Measurements from ENCODE around the gene RND3.
A peak's percentile ranks its signal among the peaks of the same experiment; 100 is the strongest.

Gene RND3, protein sequence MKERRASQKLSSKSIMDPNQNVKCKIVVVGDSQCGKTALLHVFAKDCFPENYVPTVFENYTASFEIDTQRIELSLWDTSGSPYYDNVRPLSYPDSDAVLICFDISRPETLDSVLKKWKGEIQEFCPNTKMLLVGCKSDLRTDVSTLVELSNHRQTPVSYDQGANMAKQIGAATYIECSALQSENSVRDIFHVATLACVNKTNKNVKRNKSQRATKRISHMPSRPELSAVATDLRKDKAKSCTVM

GRCh38 chr2:150487537-150488429, at the start of gene RND3:
RND3 (minus strand) TSS chr2:150487667; CDS start chr2:150487417, 250 bp downstream.
- peak; percentile 100 for DNase-seq

GRCh38 chr2:150535176-150535575, 47.7 kb upstream of the RND3 start:
- DNase-seq, result no peak

DNA sequence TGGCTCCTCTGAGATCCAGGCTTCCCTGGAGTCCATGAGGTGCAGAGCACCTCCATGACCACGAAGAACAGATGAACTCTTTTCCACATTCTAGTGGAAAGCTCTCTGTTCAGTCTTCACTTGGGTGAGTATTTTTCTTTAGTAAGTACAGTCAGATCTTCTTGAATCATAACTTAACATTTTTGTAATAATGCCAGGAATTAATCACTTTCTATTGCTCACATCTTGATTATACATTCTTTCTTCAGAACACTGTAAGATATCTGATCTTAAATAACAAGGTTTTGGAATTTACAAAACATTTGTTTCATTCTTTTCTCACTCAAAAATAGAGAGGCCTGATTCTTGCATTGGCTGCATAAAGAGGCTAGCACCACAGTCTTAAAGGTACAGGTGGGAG, 45.4 kb upstream of the RND3 start:
- peak; percentile 87 for DNase-seq

GRCh38 chr2:150532020-150532419, 44.6 kb upstream of the RND3 start:
- DNase-seq, result no peak

- peak; percentile 64 for DNase-seq
Observed at GRCh38 chr2:150531591-150531990, 44.1 kb upstream of the RND3 start.

- DNase-seq, result no peak
Observed at GRCh38 chr2:150530168-150530567, 42.7 kb upstream of the RND3 start.

- peak; percentile 86 for DNase-seq
Observed at GRCh38 chr2:150528861-150529801, 41.7 kb upstream of the RND3 start.

DNA sequence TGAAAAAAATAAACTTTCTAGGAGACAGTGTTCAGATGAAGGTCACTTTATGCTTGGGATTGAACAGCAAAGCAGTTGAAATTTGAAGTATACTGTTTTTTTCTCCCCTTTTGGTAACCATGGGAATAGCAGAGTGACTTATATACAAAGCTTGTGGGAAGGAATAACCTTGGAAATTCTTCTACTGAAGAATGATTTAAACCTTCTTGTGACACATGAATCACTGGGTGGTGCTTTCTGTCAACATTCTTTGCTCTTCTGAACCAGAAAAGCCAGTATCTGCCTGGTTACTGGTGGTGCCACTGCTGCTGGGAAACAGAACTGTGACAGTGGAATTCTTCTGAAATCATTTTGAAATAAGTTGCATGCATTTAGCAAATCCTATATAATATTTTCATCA, 39.4 kb upstream of the RND3 start:
- DNase-seq, result peak; percentile 94

- DNase-seq, result no peak
Observed at GRCh38 chr2:150526006-150526405, 38.5 kb upstream of the RND3 start.

DNA sequence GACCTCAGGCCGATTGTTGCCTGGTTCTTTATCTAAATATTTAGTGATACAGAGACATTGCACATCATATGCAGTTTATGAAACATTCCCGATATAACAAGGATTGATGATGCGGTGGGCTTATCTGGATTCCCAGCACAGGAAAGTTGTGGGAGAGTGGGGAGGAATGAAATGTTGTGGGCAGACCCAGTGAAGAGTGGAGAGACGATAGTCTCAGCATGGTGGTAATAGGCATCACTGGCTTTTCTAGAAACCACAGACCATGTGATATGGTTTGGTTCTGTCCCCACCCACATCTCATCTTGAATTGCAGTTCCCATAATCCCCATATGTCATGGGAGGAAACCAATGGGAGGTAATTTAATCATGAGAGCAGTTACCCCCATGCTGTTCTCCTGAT, 34.8 kb upstream of the RND3 start:
- DNase-seq, result no peak

DNA sequence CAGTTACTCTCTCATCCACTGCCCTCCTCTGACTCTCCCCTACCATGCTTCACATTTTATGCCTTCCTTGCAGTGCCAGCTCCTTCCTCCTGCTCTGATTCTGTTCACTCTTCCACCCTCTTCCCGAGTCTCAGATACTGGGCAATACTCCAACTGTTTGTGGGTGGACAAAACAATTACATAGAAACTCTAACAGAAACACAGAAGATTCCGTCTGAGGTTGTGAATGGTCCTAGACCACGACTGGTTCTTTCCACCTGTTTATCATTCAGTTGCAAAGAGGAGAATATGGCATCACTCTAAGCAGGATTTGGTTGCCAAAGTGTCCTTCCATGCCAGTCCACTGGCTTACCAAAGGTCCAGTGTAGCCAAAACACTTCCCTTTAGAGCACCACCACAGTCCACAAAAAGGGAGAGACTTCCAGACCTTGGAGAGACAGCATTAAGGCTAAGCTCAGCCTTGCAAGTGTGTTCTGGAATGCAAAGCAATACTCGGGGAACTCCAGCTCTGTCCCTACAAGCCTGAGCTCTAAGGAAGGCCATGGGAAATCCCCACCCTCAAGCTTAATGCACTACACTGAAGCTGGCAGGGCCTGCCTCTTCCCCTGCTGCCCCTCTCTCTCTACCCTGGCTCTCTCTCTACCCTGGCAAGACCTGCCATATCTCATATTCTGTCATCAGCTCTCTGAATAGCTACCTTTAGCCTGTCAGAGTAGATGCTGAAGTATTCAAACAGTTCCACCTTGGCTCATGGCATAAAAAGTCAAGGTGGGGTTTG, 33.6 kb upstream of the RND3 start:
- DNase-seq, result peak; percentile 66

DNA sequence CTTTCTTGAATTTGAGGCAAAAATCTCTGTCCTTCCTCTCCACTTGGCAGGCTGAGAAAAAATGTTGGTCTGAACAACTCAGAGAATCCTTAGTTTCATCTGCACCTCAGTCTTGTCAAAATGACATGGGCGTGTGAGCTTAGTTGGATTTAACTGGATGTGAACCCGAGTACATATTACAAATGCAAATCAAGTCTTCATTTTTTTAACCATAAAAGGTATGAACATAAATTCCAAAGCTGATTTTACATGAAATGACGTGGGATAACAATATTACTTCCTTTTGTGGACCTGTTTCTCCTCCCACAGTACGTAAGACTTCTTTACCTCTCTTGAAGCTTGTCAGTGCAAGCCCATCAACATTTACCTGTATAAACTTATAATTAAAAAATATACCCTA, 32.6 kb upstream of the RND3 start:
- DNase-seq, result no peak

DNA sequence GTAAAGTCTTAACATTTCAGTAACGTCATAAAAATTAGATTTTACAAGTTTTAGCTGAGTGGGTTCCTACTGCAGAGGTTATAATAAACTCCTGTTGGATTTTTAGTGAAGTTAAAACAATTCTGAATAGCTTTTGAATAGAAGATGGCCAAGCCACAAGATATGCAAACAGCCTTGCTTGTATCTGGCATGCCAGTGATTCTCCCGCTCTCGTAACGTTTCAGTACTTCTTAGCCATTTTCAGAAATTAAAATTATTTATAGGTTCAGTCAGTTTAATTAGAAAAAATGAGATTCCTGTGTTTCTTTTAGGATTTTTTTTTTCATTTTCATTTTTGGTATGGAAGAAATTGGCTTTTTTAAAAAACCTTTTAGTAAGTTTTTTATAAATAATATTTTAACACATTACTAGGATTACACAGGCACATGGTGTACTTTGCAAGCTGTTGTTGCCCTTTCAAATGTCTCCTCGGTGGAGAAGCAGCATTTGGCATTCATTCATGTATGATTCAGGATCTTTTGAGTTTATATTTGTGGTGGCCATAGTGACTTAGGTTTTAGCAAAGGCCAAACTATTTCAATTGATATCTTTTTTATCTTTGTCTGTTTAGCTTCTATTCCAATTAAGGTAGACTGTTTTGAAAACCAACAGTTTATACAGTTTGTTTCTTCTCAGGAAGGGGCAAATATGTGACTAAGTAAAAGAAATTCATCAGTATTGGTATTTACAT, 30.6 kb upstream of the RND3 start:
- peak; percentile 71 for DNase-seq

DNA sequence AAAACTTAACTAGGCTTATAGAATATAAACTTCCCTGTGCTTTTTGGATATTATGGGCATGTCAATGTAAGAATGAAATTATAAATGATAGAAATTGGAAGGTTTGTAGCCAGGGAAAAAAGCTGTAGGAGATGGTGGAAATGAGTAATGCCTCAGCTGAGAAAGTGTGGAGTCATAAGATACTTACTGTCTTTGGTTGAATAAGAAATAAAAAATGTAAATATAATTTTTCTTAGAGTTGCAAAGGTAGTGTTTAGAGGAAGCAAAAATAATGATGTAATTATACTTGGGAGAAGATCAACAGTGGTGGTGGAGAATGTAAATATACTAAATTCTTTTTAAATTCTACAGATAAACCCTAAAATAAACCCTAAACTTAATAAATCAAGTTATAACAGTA, 26.2 kb upstream of the RND3 start:
- peak; percentile 68 for DNase-seq

- no peak for DNase-seq
Observed at GRCh38 chr2:150508497-150509137, 21.1 kb upstream of the RND3 start.

GRCh38 chr2:150507071-150507470, 19.6 kb upstream of the RND3 start:
- DNase-seq, result no peak

GRCh38 chr2:150505178-150505577, 17.7 kb upstream of the RND3 start:
- DNase-seq, result no peak

- DNase-seq, result peak; percentile 98
Observed at GRCh38 chr2:150495993-150496627, 8.6 kb upstream of the RND3 start.

GRCh38 chr2:150495001-150495400, 7.5 kb upstream of the RND3 start:
- no peak for DNase-seq

DNA sequence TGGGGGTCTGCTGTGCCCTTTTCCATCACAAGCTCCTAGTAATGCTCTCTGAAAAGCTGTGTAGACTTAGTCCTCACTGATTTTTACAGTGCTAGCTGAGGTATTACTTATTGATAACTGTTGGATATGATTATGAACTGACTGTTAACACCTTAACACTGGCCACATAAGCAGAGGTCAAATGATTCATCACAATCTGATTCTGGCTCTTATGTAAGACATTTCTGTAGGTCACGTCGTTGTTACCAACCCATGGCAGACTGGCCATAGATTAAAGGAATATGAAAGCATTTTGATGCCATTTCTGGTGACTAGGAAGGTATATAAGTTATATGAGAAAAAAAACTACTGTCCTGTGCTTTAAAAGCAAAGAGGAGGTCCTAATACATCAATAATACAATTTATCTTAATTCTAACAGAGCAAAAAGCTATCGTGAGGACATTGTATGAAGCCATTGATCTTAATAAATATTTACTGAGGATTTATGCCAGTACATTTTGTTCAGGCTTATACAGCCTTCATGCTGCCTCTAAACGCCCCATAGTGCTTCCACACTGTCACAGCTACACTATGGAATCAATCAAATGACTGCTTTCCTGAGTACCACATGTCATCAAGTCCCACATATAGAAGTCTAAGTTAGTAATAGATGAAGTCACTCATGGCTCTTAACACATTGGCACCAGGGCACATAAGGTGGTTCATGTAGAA, 6.9 kb upstream of the RND3 start:
- peak; percentile 63 for DNase-seq
